Measurements from ENCODE around the gene CPZ.
"Not testable (repeated sequence)": the region's sequence is repeated elsewhere in the genome, so short reads cannot be mapped to it uniquely, and the experiment has no call there.

Gene CPZ

GRCh38 chr4:8648816-8649630 lies 56.5 kb downstream of the CPZ start:
- TF ChIP-seq CTCF (IDR thresholded peaks at IDR 0.05; ENCODE audit: extremely low read depth, missing control alignments) = no peak
- DNase-seq (ENCODE audit: low spot score) = no peak

GRCh38 chr4:8649631-8650361 lies 57.2 kb downstream of the CPZ start:
- no peak for TF ChIP-seq CTCF (IDR thresholded peaks at IDR 0.05; ENCODE audit: extremely low read depth, missing control alignments)
- no peak for DNase-seq (ENCODE audit: low spot score)

- no peak for TF ChIP-seq CTCF (IDR thresholded peaks at IDR 0.05; ENCODE audit: extremely low read depth, missing control alignments)
- DNase-seq (ENCODE audit: low spot score) = no peak
These were observed 59.2 kb downstream of the CPZ start for GRCh38 chr4:8651661-8652180.

- no peak for TF ChIP-seq CTCF (IDR thresholded peaks at IDR 0.05; ENCODE audit: extremely low read depth, missing control alignments)
- no peak for DNase-seq (ENCODE audit: low spot score)
These were observed 59.9 kb downstream of the CPZ start for GRCh38 chr4:8652181-8653078.

- TF ChIP-seq CTCF (IDR thresholded peaks at IDR 0.05; ENCODE audit: extremely low read depth, missing control alignments) = no peak
- no peak for DNase-seq (ENCODE audit: low spot score)
These were observed 60.9 kb downstream of the CPZ start for GRCh38 chr4:8653326-8654000.

- not testable (repeated sequence) for DNase-seq (ENCODE audit: low spot score)
These were observed 61.6 kb downstream of the CPZ start for GRCh38 chr4:8654139-8654538.
